ENCODE measurements around the gene KLHL14. TPM values are rescaled to one million over a fixed set of nuclear protein-coding genes. Genes with fewer than 3 reads are reported as not detected.

The KLHL14 gene
- polyA plus RNA-seq, 2 of the 4 experiments (the other 2 are of a cell fraction): not detected

- FAIRE-seq: no peak
- 54% methylated on average over 3 of the region's 3 CpGs for WGBS (ENCODE audit: missing lambda C conversion rate)
- CTCF ChIA-PET: no interaction called here
- H3K27ac ChIP-seq: no peak overlapping the region
- H3K4me3 ChIP-seq: no peak overlapping the region
- POLR2A ChIA-PET: no interaction called here
- no peak for ATAC-seq
- no peak overlapping the region for H3K4me2 ChIP-seq
- TF ChIP-seq EP300 (IDR thresholded peaks at IDR 0.05) (no peak), PHF8 (IDR thresholded peaks at IDR 0.05; ENCODE audit: borderline replicate concordance, low read depth) (no peak), MAX (IDR thresholded peaks at IDR 0.05) (no peak), RCOR1 (IDR thresholded peaks at IDR 0.05; ENCODE audit: low read depth, low read length) (no peak), BHLHE40 (IDR thresholded peaks at IDR 0.05; ENCODE audit: low read depth, low read length) (no peak), HMGXB4 (CRISPR knock-in tag; IDR thresholded peaks at IDR 0.05; ENCODE audit: borderline replicate concordance) (no peak), PBX3 (IDR thresholded peaks at IDR 0.05) (no peak), HDAC2 (IDR thresholded peaks at IDR 0.05) (no peak), EHF (CRISPR knock-in tag; IDR thresholded peaks at IDR 0.05) (no peak), SREBF2 (IDR thresholded peaks at IDR 0.05) (no peak), TFCP2L1 (CRISPR knock-in tag; IDR thresholded peaks at IDR 0.05) (no peak), CEBPB (IDR thresholded peaks at IDR 0.05) (no peak), NPAS2 (CRISPR knock-in tag; IDR thresholded peaks at IDR 0.05; ENCODE audit: borderline replicate concordance) (no peak), SMC3 (IDR thresholded peaks at IDR 0.05) (no peak), HOXB5 (CRISPR knock-in tag; IDR thresholded peaks at IDR 0.05) (no peak), BCL3 (IDR thresholded peaks at IDR 0.05) (no peak), E2F6 (IDR thresholded peaks at IDR 0.05; ENCODE audit: borderline replicate concordance, low read depth) (no peak), EHMT2 (IDR thresholded peaks at IDR 0.05; ENCODE audit: low read depth) (no peak)
- H3K9me3 ChIP-seq: no peaks in the 10 kb centered on the region
- no peaks in the 10 kb centered on the region for H3K4me1 ChIP-seq
- no peak for DNase-seq (ENCODE audit: low read depth in 1 of 2, low spot score in 1 of 2)
Measured at GRCh38 chr18:32764611-32765244, 8.1 kb downstream of the KLHL14 start.

- TF ChIP-seq ZSCAN20 (CRISPR knock-in tag; IDR thresholded peaks at IDR 0.05) (no peak), BHLHE40 (IDR thresholded peaks at IDR 0.05; ENCODE audit: low read depth, low read length) (no peak), JUN (IDR thresholded peaks at IDR 0.05) (no peak), ZNF302 (CRISPR knock-in tag; IDR thresholded peaks at IDR 0.05) (no peak), HES2 (IDR thresholded peaks at IDR 0.05) (no peak), BCL3 (IDR thresholded peaks at IDR 0.05) (no peak), RNF2 (IDR thresholded peaks at IDR 0.05; ENCODE audit: borderline replicate concordance, low read depth) (no peak), MAFK (IDR thresholded peaks at IDR 0.05; ENCODE audit: partially characterized antibody) (no peak), CHD2 (IDR thresholded peaks at IDR 0.05; ENCODE audit: low read length, partially characterized antibody) (no peak), POLR2AphosphoS2 (conservative IDR thresholded peaks at IDR 0.05; ENCODE audit: low read length) (no peak), ELK1 (IDR thresholded peaks at IDR 0.05; ENCODE audit: low read depth, low read length) (no peak), HOXA7 (CRISPR knock-in tag; IDR thresholded peaks at IDR 0.05) (no peak), HDAC2 (IDR thresholded peaks at IDR 0.05) (no peak), MAX (IDR thresholded peaks at IDR 0.05) (no peak)
- FAIRE-seq: no peak
- no peak overlapping the region for H3K4me2 ChIP-seq
- no peak overlapping the region for H3K27ac ChIP-seq
- H3K4me3 ChIP-seq: no peak overlapping the region
- POLR2A ChIA-PET: no interaction called here
- no peak for ATAC-seq
- CTCF ChIA-PET: interaction anchor here (1.0 kb wide), 1 partner anchor 10 kb away, joined by 3 read pairs; the partner anchor contains the start of gene KLHL14
- WGBS (ENCODE audit: missing lambda C conversion rate): 0% methylated on average over 2 of the region's 2 CpGs
- no peaks in the 10 kb centered on the region for H3K4me1 ChIP-seq
- H3K9me3 ChIP-seq: no peaks in the 10 kb centered on the region
- no peak for DNase-seq (ENCODE audit: low read depth in 1 of 2, low spot score in 1 of 2)
Measured at GRCh38 chr18:32763293-32763692, 9.5 kb downstream of the KLHL14 start.

Data from A549 (cell line).